ENCODE measurements around the gene GORASP2.

DNA sequence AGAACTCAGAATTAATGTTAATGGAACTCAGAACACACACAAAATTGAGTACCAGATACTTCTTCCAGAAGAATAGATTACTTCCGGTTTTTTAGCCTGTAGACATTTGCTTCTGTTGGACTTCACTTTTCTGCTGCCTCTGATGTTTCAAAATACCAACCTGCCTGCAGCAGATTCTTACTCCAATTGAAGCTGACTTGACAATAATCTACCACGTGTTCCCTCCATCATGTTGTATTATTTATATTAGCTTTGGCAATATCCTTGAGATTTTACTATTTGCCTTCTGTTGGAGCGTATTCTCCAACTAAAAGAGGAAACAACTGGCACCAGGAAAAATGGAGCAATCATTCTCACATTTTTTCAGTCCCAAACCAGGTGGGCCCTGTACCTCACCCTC lies 3.1 kb upstream of the GORASP2 start:
- TF ChIP-seq, protein P1, sequence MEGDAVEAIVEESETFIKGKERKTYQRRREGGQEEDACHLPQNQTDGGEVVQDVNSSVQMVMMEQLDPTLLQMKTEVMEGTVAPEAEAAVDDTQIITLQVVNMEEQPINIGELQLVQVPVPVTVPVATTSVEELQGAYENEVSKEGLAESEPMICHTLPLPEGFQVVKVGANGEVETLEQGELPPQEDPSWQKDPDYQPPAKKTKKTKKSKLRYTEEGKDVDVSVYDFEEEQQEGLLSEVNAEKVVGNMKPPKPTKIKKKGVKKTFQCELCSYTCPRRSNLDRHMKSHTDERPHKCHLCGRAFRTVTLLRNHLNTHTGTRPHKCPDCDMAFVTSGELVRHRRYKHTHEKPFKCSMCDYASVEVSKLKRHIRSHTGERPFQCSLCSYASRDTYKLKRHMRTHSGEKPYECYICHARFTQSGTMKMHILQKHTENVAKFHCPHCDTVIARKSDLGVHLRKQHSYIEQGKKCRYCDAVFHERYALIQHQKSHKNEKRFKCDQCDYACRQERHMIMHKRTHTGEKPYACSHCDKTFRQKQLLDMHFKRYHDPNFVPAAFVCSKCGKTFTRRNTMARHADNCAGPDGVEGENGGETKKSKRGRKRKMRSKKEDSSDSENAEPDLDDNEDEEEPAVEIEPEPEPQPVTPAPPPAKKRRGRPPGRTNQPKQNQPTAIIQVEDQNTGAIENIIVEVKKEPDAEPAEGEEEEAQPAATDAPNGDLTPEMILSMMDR (conservative IDR thresholded peaks at IDR 0.05; ENCODE audit: low read depth, low read length) = no peak
- TF ChIP-seq EZH2 (IDR thresholded peaks at IDR 0.05; ENCODE audit: low read length, unreplicated experiment) = no peak
- TF ChIP-seq EZH2phosphoT487 (IDR thresholded peaks at IDR 0.05; ENCODE audit: borderline replicate concordance, low read length) = no peak

All from PC-3 (cell line).